Upper lobe of right lung (tissue), 1 donor: Measurements from ENCODE around the gene PARD3. TPM values are rescaled to one million over a fixed set of nuclear protein-coding genes. Genes with fewer than 3 reads are reported as not detected.
"Not testable (repeated sequence)": the region's sequence is repeated elsewhere in the genome, so short reads cannot be mapped to it uniquely, and the experiment has no call there.

ENCODE experiments used
- ATAC-seq: fragments of 200-7000 bp; cut with Tn5 transposase; one replicate; pipeline ENCODE4 v1.9.1; 2020; ENCODE audit warnings: mild to moderate bottlenecking, moderate library complexity
- DNase-seq: peaks from one replicate; pipeline ENCODE4 v3.0.0-alpha.2; 2020
- H3K27ac ChIP-seq: fragments of 200-600 bp; one replicate; pipeline ENCODE4 v1.8.0; 2022
- H3K27me3 ChIP-seq: fragments of 200-600 bp; one replicate; pipeline ENCODE4 v1.8.0; 2022; ENCODE audit warnings: mild to moderate bottlenecking
- H3K36me3 ChIP-seq: fragments of 200-600 bp; one replicate; pipeline ENCODE4 v1.8.0; 2022
- H3K4me1 ChIP-seq: fragments of 200-600 bp; one replicate; pipeline ENCODE4 v1.8.0; 2022
- H3K4me3 ChIP-seq: fragments of 200-600 bp; one replicate; pipeline ENCODE4 v1.8.0; 2022; ENCODE audit warnings: mild to moderate bottlenecking
- H3K9me3 ChIP-seq: fragments of 200-600 bp; one replicate; pipeline ENCODE4 v1.8.0; 2022
- intact Hi-C: fragments of 100-400 bp; cut with DNase I; formaldehyde crosslinking; loops from one replicate; pipeline ENCODE4 v1.11.0; 2022
- total RNA-seq: library from RNA; stranded (reverse); fragmentation: NEBNext Ultra II Directional; extraction: Animal tissue kit (Norgen Biotek cat#: 25700); gene quantifications from one replicate; pipeline ENCODE4 v1.2.1, GENCODE V29; 2021
- TF ChIP-seq, protein P1 (sequence below): fragments of 200-600 bp; IDR thresholded peaks from one replicate; pipeline ENCODE4 v1.8.0; 2022; ENCODE audit warnings: antibody characterized with exemption
- donor health status: DM: no; HTN: yes; CAD: no; lungs with severe emphysema.

PARD3 gene
- total RNA-seq, 1 donor from 2014 or later, result 38.5 TPM

DNA sequence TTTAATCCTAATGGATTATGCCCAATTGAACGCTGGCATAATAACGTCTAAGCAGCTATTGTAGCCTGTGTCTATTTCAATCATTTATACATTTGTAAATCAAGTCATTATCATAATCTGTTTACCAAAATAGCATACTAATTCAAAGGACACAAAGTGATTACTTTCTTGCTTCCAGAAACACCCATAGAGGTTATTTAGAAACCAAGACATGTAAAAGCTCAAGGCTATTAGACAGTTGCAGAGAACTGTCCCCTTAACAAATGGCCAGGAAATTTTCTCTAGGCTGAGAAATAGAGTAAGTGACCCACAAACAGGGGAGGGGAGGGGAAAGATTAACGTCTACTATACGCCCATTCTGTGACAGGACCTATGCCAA lies 455.7 kb downstream of the PARD3 start:
- H3K4me3 ChIP-seq, result no peak overlapping the region
- ATAC-seq (no peak), DNase-seq (no peak)
- no peaks in the 10 kb centered on the region for H3K9me3 ChIP-seq
- H3K27me3 ChIP-seq, result no peaks in the 10 kb centered on the region
- intact Hi-C loops, result no loop called here
- H3K36me3 ChIP-seq, result peaks cover 5% of the 10 kb centered on the region
- TF ChIP-seq, protein P1, sequence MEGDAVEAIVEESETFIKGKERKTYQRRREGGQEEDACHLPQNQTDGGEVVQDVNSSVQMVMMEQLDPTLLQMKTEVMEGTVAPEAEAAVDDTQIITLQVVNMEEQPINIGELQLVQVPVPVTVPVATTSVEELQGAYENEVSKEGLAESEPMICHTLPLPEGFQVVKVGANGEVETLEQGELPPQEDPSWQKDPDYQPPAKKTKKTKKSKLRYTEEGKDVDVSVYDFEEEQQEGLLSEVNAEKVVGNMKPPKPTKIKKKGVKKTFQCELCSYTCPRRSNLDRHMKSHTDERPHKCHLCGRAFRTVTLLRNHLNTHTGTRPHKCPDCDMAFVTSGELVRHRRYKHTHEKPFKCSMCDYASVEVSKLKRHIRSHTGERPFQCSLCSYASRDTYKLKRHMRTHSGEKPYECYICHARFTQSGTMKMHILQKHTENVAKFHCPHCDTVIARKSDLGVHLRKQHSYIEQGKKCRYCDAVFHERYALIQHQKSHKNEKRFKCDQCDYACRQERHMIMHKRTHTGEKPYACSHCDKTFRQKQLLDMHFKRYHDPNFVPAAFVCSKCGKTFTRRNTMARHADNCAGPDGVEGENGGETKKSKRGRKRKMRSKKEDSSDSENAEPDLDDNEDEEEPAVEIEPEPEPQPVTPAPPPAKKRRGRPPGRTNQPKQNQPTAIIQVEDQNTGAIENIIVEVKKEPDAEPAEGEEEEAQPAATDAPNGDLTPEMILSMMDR, result no peak
- H3K27ac ChIP-seq, result no peak overlapping the region
- no peaks in the 10 kb centered on the region for H3K4me1 ChIP-seq

DNA sequence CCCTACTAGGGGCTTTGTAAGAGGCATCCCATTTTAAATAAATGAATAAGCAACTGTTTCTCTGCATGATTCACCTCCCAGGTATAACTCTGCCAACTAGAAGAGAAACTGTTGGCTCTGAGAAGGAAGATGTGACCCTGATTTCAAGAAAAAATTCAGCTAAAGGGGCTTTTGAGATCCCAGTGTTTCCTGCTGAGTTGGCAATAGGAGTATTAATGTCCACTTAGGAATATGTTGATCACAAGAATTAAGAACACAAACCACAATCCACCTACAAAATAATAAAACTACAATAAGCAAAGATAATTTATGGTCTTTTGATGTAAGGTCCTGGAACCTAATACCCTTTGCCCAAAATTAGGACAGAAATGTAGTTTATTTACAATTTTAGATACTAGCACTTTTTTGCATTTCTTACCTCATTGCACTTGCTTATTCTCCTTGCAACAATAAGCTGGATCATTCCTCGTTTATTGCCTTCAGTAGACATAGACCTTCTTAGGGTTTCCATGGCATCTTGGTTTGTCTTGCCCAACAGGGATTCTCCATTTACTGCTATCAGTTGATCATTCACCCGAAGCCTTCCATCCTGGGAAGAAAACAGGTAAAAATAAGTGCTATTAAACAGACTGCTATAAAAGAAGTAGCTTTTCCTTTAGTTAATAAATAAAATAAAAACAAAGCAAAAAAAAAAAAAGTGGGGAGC lies 456.2 kb downstream of the PARD3 start:
- DNase-seq (no peak), ATAC-seq (no peak)
- intact Hi-C loops, result no loop called here
- Histone ChIP-seq H3K36me3 (peaks cover 5% of the 10 kb centered on the region), H3K27ac (no peak overlapping the region), H3K9me3 (no peaks in the 10 kb centered on the region), H3K4me1 (no peaks in the 10 kb centered on the region), H3K4me3 (no peak overlapping the region), H3K27me3 (no peaks in the 10 kb centered on the region)
- TF ChIP-seq, protein P1, result no peak

DNA sequence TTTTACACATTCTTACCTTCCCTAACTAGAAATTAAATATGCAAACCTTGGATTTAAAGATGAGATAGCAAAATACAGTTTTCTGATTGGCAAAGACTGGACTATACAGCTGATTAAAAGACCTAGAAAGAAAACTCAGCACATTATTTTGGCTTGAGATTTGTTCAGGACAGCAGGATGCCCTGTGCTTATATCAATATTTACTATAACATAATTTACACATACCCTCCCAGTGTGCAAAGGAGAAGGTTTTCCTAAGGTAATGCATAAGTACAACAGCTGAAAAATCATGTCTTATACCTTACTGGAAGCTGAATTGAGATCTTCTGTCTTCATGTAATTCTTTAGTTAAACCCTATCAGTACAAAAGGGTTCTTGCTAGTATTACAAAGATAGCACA lies 458.6 kb downstream of the PARD3 start:
- DNase-seq (no peak), ATAC-seq (no peak)
- Histone ChIP-seq H3K27me3 (no peaks in the 10 kb centered on the region), H3K36me3 (peaks cover 5% of the 10 kb centered on the region), H3K9me3 (no peaks in the 10 kb centered on the region), H3K4me3 (no peak overlapping the region), H3K4me1 (no peaks in the 10 kb centered on the region), H3K27ac (no peak overlapping the region)
- TF ChIP-seq, protein P1, result no peak
- intact Hi-C loops, result no loop called here

DNA sequence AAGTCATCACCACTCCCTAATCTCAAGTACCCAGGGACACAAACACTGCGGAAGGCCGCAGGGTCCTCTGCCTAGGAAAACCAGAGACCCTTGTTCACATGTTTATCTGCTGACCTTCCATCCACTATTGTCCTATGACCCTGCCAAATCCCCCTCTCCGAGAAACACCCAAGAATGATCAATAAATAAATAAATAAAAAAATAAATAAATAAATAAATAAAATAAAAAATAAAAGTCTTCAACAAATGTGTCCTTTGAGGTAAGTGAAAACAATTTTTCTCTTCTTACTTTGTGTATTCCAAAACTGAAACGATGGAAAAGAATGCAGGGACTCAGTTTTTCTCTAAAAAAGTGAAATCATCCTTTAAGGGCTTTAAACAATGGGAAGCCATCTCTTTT lies 461.6 kb downstream of the PARD3 start:
- ATAC-seq, H3K4me3 ChIP-seq, H3K4me1 ChIP-seq, H3K27ac ChIP-seq, H3K36me3 ChIP-seq, H3K9me3 ChIP-seq, intact Hi-C loops, H3K27me3 ChIP-seq, DNase-seq: not testable (repeated sequence)

DNA sequence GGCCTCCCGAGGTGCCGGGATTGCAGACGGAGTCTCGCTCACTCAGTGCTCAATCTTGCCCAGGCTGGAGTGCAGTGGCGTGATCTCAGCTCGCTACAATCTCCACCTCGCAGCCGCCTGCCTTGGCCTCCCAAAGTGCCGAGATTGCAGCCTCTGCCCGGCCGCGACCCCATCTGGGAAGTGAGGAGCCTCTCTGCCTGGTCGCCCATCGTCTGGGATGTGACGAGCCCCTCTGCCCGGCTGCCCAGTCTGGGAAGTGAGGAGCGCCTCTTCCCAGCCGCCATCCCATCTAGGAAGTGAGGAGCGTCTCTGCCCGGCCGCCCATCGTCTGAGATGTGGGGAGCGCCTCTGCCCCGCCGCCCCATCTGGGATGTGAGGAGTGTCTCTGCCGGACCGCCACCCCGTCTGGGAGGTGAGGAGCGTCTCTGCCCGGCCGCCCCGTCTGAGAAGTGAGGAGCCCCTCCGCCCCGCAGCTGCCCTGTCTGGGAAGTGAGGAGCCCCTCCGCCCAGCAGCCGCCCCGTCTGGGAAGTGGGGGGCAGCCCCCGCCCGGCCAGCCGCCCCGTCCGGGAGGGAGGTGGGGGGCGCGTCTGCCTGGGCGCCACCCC lies 462.4 kb downstream of the PARD3 start:
- intact Hi-C loops, ATAC-seq, H3K36me3 ChIP-seq, H3K27ac ChIP-seq, H3K4me1 ChIP-seq, H3K4me3 ChIP-seq, H3K27me3 ChIP-seq, H3K9me3 ChIP-seq, DNase-seq: not testable (repeated sequence)

DNA sequence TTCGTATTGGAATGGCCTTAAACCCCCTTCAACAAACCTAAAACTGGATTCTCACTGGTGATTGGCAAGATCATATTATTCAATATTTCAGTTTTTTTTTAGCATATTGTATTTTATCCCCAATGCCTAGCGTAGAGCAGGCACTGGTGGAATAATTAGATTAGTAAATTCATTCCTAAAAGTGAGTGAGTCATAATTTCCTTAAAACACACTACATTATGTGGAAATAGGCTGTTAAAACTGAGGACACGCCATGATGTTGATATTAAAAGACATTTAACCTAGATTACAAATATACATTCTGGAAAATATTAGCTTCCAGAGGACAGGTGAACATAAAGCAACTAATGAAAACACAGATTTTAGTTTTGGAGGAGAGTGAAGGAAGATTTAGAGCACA lies 463.9 kb downstream of the PARD3 start:
- Histone ChIP-seq H3K36me3 (no peaks in the 10 kb centered on the region), H3K27me3 (no peaks in the 10 kb centered on the region), H3K27ac (no peak overlapping the region), H3K4me3 (no peak overlapping the region), H3K9me3 (no peaks in the 10 kb centered on the region), H3K4me1 (no peaks in the 10 kb centered on the region)
- TF ChIP-seq, protein P1, result no peak
- DNase-seq (no peak), ATAC-seq (no peak)
- intact Hi-C loops, result no loop called here
